Measurements from ENCODE around the gene ZFP1. TPM values are rescaled to one million over a fixed set of nuclear protein-coding genes. Genes with fewer than 3 reads are reported as not detected.
A peak's percentile ranks its signal among the peaks of the same experiment; 100 is the strongest.

Gene ZFP1
- total RNA-seq, 6 donors from 2014 or later = 4.2 to 10.8 (median 7.0) TPM

GRCh38 chr16:75112734-75113491, 35.4 kb upstream of the ZFP1 start:
- WGBS, 2 donors = 59% methylated on average over 14 of the region's 14 CpGs; no CpG with 5 or more reads in 1 of the 2 donors
- no peak for ATAC-seq (ENCODE audit: low FRiP score in 2 of 2)

GRCh38 chr16:75113541-75114121, 34.7 kb upstream of the ZFP1 start:
- Histone ChIP-seq H3K4me1 (peaks cover 44 to 69% (median 61%) of the 10 kb centered on the region in 4 donors), H3K9me3 (no peaks in the 10 kb centered on the region), H3K36me3 (peaks cover 0 to 3% (median 0%) of the 10 kb centered on the region in 4 donors), H3K27me3 (no peaks in the 10 kb centered on the region), H3K4me3 (no peak overlapping the region), H3K27ac (no peak overlapping the region)
- no peak for TF ChIP-seq EP300 (IDR thresholded peaks at IDR 0.05)
- no peak for TF ChIP-seq CTCF (IDR thresholded peaks at IDR 0.05)
- TF ChIP-seq POLR2AphosphoS5 (IDR thresholded peaks at IDR 0.05) = no peak
- no peak for TF ChIP-seq POLR2A (IDR thresholded peaks at IDR 0.05)
- WGBS, 2 donors = 93 to 100% methylated on average over 2 to 20 of the region's 20 CpGs
- peak in 1 of 2 donors; percentile 60 for DNase-seq
- no peak for ATAC-seq (ENCODE audit: low FRiP score in 2 of 2)

More at GRCh38 chr16:75112734-75113491, 35.4 kb upstream of the ZFP1 start:
- TF ChIP-seq CTCF (IDR thresholded peaks at IDR 0.05) = no peak
- no peak for TF ChIP-seq EP300 (IDR thresholded peaks at IDR 0.05)
- TF ChIP-seq POLR2A (IDR thresholded peaks at IDR 0.05) = no peak
- no peak for TF ChIP-seq POLR2AphosphoS5 (IDR thresholded peaks at IDR 0.05)
- peak overlapping the region in 3 of 4 donors; percentile 59 to 90 (median 80) for H3K27ac ChIP-seq
- H3K4me1 ChIP-seq = peaks cover 46 to 76% (median 68%) of the 10 kb centered on the region in 4 donors
- H3K27me3 ChIP-seq = no peaks in the 10 kb centered on the region
- no peaks in the 10 kb centered on the region for H3K9me3 ChIP-seq
- no peak for DNase-seq
- peaks cover 0 to 3% (median 0%) of the 10 kb centered on the region in 4 donors for H3K36me3 ChIP-seq
- H3K4me3 ChIP-seq = no peak overlapping the region

GRCh38 chr16:75114179-75114945, 34.0 kb upstream of the ZFP1 start:
- no peak overlapping the region for H3K27ac ChIP-seq
- peaks cover 36 to 62% (median 54%) of the 10 kb centered on the region in 4 donors for H3K4me1 ChIP-seq
- DNase-seq = peak in 1 of 2 donors; percentile 76
- peaks cover 0 to 3% (median 0%) of the 10 kb centered on the region in 4 donors for H3K36me3 ChIP-seq
- 86 to 100% methylated on average over 1 to 31 of the region's 44 CpGs for WGBS, 2 donors
- no peak overlapping the region for H3K4me3 ChIP-seq
- H3K27me3 ChIP-seq = no peaks in the 10 kb centered on the region
- no peaks in the 10 kb centered on the region for H3K9me3 ChIP-seq
- TF ChIP-seq POLR2AphosphoS5 (IDR thresholded peaks at IDR 0.05) = no peak
- TF ChIP-seq CTCF (IDR thresholded peaks at IDR 0.05) = no peak
- no peak for TF ChIP-seq EP300 (IDR thresholded peaks at IDR 0.05)
- TF ChIP-seq POLR2A (IDR thresholded peaks at IDR 0.05) = no peak
- no peak for ATAC-seq (ENCODE audit: low FRiP score in 2 of 2)

- Histone ChIP-seq H3K36me3 (peaks cover 0 to 3% (median 0%) of the 10 kb centered on the region in 4 donors), H3K4me3 (peak overlapping the region in 2 of 4 donors; percentile 58 to 59), H3K27me3 (no peaks in the 10 kb centered on the region), H3K9me3 (no peaks in the 10 kb centered on the region), H3K4me1 (peaks cover 28 to 54% (median 45%) of the 10 kb centered on the region in 4 donors), H3K27ac (peak overlapping the region in 1 of 4 donors; percentile 69)
- DNase-seq = peak in 1 of 2 donors; percentile 82
- TF ChIP-seq POLR2A (IDR thresholded peaks at IDR 0.05) (no peak), EP300 (IDR thresholded peaks at IDR 0.05) (no peak), POLR2AphosphoS5 (IDR thresholded peaks at IDR 0.05) (no peak)
- 87 to 93% methylated on average over 14 to 29 of the region's 45 CpGs for WGBS, 2 donors
- ATAC-seq (ENCODE audit: low FRiP score in 2 of 2) = no peak
These were observed 33.1 kb upstream of the ZFP1 start for GRCh38 chr16:75114946-75115825.

All from upper lobe of left lung (tissue), 6 donors.